ENCODE measurements around the gene LY6G5B. TPM values are rescaled to one million over a fixed set of nuclear protein-coding genes. Genes with fewer than 3 reads are reported as not detected.

LY6G5B gene
- total RNA-seq, 4 donors from 2014 or later = 4.2 to 21.3 (median 7.1) TPM

GRCh38 chr6:31639449-31639861 lies 30.3 kb upstream of the LY6G5B start:
- intact Hi-C loops (cut with DNase I; ENCODE audit: low total_unique reads) = no loop called here
- DNase-seq (ENCODE audit: low spot score in 2 of 2) = no peak
- WGBS, 2 donors = 69 to 84% methylated on average over 9 to 10 of the region's 10 CpGs
- TF ChIP-seq, protein P1, sequence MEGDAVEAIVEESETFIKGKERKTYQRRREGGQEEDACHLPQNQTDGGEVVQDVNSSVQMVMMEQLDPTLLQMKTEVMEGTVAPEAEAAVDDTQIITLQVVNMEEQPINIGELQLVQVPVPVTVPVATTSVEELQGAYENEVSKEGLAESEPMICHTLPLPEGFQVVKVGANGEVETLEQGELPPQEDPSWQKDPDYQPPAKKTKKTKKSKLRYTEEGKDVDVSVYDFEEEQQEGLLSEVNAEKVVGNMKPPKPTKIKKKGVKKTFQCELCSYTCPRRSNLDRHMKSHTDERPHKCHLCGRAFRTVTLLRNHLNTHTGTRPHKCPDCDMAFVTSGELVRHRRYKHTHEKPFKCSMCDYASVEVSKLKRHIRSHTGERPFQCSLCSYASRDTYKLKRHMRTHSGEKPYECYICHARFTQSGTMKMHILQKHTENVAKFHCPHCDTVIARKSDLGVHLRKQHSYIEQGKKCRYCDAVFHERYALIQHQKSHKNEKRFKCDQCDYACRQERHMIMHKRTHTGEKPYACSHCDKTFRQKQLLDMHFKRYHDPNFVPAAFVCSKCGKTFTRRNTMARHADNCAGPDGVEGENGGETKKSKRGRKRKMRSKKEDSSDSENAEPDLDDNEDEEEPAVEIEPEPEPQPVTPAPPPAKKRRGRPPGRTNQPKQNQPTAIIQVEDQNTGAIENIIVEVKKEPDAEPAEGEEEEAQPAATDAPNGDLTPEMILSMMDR (IDR thresholded peaks at IDR 0.05) = no peak
- TF ChIP-seq POLR2A (IDR thresholded peaks at IDR 0.05) = no peak
- no peak overlapping the region for H3K4me3 ChIP-seq (ENCODE audit: low read depth, poor library complexity, severe bottlenecking)

GRCh38 chr6:31640612-31641011 lies 29.2 kb upstream of the LY6G5B start:
- H3K4me3 ChIP-seq (ENCODE audit: low read depth, poor library complexity, severe bottlenecking) = no peak overlapping the region
- intact Hi-C loops (cut with DNase I; ENCODE audit: low total_unique reads) = no loop called here
- WGBS, 2 donors = 94 to 98% methylated on average over 6 of the region's 6 CpGs
- no peak for TF ChIP-seq POLR2A (IDR thresholded peaks at IDR 0.05)
- TF ChIP-seq, protein P1 (IDR thresholded peaks at IDR 0.05) = no peak
- no peak for DNase-seq (ENCODE audit: low spot score in 2 of 2)

- WGBS, 2 donors = 88 to 92% methylated on average over 4 of the region's 4 CpGs
- H3K4me3 ChIP-seq (ENCODE audit: low read depth, poor library complexity, severe bottlenecking) = no peak overlapping the region
- no peak for TF ChIP-seq POLR2A (IDR thresholded peaks at IDR 0.05)
- TF ChIP-seq, protein P1 (IDR thresholded peaks at IDR 0.05) = no peak
- intact Hi-C loops (cut with DNase I; ENCODE audit: low total_unique reads) = no loop called here
- DNase-seq (ENCODE audit: low spot score in 2 of 2) = no peak
Measured at GRCh38 chr6:31641370-31641769, 28.4 kb upstream of the LY6G5B start.

- WGBS, 2 donors = 88 to 90% methylated on average over 6 of the region's 6 CpGs
Measured at GRCh38 chr6:31642798-31643570, 26.8 kb upstream of the LY6G5B start.

DNA sequence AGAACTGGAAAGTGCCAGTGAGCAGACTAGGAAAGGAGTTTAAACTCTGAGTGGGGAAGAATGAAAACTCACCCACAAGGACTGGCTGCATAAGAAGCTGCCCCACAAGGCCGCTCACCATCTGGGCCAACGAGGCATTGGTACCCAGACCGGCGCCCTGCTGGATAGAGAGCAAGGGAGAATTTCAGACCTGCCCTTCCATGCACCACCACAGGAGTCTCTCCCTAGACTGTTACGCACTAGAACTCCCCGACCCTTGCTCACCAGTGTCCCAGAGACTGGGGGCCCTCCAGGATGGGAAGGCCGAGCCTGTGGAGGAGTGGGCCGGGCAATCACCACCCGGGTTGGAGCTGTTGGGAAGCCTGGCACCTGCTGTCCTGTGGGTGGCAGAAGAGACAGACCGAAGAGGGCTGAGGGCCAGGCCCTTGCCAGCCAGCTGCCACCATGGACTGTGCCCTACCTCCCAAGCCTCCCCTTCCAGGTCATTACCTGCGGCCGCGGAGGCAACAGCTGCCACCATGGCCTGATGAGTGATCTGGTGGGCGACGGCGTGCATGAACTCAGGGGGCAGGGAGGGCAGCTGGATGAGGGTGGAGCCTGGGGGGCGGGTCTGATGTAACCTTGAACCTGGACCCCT lies 25.8 kb upstream of the LY6G5B start:
- DNase-seq (ENCODE audit: low spot score in 2 of 2) = no peak
- TF ChIP-seq, protein P1 (IDR thresholded peaks at IDR 0.05) = no peak
- TF ChIP-seq POLR2A (IDR thresholded peaks at IDR 0.05) = no peak
- H3K4me3 ChIP-seq (ENCODE audit: low read depth, poor library complexity, severe bottlenecking) = no peak overlapping the region
- intact Hi-C loops (cut with DNase I; ENCODE audit: low total_unique reads) = no loop called here
- 90 to 92% methylated on average over 15 to 17 of the region's 17 CpGs for WGBS, 2 donors

More at GRCh38 chr6:31642798-31643570, 26.8 kb upstream of the LY6G5B start:
- DNase-seq (ENCODE audit: low spot score in 2 of 2) = no peak
- TF ChIP-seq, protein P1 (IDR thresholded peaks at IDR 0.05) = no peak
- no peak for TF ChIP-seq POLR2A (IDR thresholded peaks at IDR 0.05)
- no peak overlapping the region for H3K4me3 ChIP-seq (ENCODE audit: low read depth, poor library complexity, severe bottlenecking)
- intact Hi-C loops (cut with DNase I; ENCODE audit: low total_unique reads) = no loop called here
